KMS-11 (cell line): Measurements from ENCODE around the gene PLGRKT.

Source experiments
- H2AFZ ChIP-seq: fragments of 200-600 bp; sonication (generic); 2 replicates; pipeline ENCODE4 v1.6.1; 2016; ENCODE audit warnings: antibody characterized with exemption, mixed run types, low read depth
- H3K27ac ChIP-seq: fragments of 200-600 bp; sonication (generic); 2 replicates; pipeline ENCODE4 v1.6.1; 2016; ENCODE audit warnings: mild to moderate bottlenecking, mixed run types
- H3K27me3 ChIP-seq: fragments of 200-600 bp; sonication (generic); 2 replicates; pipeline ENCODE4 v1.6.1; 2017; ENCODE audit warnings: mild to moderate bottlenecking, low read depth, mixed run types, moderate library complexity; ENCODE audit not compliant: insufficient read depth
- H3K36me3 ChIP-seq: fragments of 200-600 bp; sonication (generic); 2 replicates; pipeline ENCODE4 v1.6.1; 2017; ENCODE audit warnings: mild to moderate bottlenecking, mixed run types; ENCODE audit not compliant: insufficient read depth
- H3K4me1 ChIP-seq: fragments of 200-600 bp; sonication (generic); 2 replicates; pipeline ENCODE4 v1.6.1; 2016; ENCODE audit warnings: mild to moderate bottlenecking, low read depth, mixed run types; ENCODE audit not compliant: poor library complexity, severe bottlenecking
- H3K4me2 ChIP-seq: fragments of 200-600 bp; sonication (generic); 2 replicates; pipeline ENCODE4 v1.7.0; 2016; ENCODE audit warnings: mild to moderate bottlenecking, mixed run types
- H3K4me3 ChIP-seq: fragments of 200-600 bp; sonication (generic); IDR thresholded peaks from 2 replicates; pipeline ENCODE4 v1.6.1; 2017; ENCODE audit warnings: low read depth, low read length, mixed read lengths; ENCODE audit not compliant: insufficient read depth
- H3K79me2 ChIP-seq: fragments of 200-600 bp; sonication (generic); 2 replicates; pipeline ENCODE4 v1.6.1; 2016; ENCODE audit warnings: low read depth, mixed run types; ENCODE audit not compliant: insufficient read depth
- H3K9ac ChIP-seq: fragments of 200-600 bp; sonication (generic); 2 replicates; pipeline ENCODE4 v1.6.1; 2016; ENCODE audit warnings: mild to moderate bottlenecking, mixed run types
- H4K20me1 ChIP-seq: fragments of 200-600 bp; sonication (generic); 2 replicates; pipeline ENCODE4 v1.6.1; 2016; ENCODE audit warnings: mild to moderate bottlenecking, mixed run types; ENCODE audit not compliant: insufficient read depth
- TF ChIP-seq, protein P1 (sequence below): fragments of 200-600 bp; sonication (generic); conservative IDR thresholded peaks from 2 replicates; pipeline ENCODE4 v1.6.1; 2017; ENCODE audit warnings: low read depth, mild to moderate bottlenecking, antibody characterized with exemption, low read length, moderate library complexity, mixed read lengths

Gene PLGRKT

DNA sequence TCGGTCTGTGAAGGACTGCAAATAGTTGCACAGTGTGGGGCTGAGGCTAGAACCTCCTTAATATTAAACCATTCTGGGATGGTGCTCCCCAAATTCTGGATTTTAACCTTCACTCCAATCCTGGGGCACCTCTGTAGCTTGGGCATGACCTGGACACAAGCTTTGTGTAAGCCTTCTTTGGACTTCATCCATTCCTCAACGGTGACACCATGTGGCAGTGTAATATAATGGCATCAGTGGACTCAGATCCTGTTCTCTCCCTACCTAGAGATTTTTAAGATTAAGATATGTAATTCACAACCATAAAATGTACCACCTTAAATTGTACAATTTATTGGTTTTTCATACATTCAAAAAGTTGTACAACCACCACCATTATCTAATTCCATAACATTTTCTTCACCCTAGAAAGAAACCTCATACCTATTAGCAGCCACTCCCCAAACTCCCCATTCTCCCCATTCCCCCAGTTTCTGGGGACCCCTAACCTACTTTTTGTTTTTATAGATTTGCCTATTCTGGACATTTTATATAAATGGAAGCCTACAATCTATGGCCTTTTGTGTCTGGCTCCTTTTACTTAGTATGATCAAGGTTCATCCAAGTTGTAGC lies 4.8 kb upstream of the PLGRKT start:
- Histone ChIP-seq H3K79me2 (no peaks in the 10 kb centered on the region), H2AFZ (no peak overlapping the region), H3K4me2 (no peak overlapping the region), H3K36me3 (no peaks in the 10 kb centered on the region), H3K27me3 (no peaks in the 10 kb centered on the region), H4K20me1 (no peaks in the 10 kb centered on the region), H3K9ac (no peak overlapping the region), H3K27ac (no peak overlapping the region), H3K4me1 (no peaks in the 10 kb centered on the region), H3K4me3 (no peak overlapping the region)
- TF ChIP-seq, protein P1, sequence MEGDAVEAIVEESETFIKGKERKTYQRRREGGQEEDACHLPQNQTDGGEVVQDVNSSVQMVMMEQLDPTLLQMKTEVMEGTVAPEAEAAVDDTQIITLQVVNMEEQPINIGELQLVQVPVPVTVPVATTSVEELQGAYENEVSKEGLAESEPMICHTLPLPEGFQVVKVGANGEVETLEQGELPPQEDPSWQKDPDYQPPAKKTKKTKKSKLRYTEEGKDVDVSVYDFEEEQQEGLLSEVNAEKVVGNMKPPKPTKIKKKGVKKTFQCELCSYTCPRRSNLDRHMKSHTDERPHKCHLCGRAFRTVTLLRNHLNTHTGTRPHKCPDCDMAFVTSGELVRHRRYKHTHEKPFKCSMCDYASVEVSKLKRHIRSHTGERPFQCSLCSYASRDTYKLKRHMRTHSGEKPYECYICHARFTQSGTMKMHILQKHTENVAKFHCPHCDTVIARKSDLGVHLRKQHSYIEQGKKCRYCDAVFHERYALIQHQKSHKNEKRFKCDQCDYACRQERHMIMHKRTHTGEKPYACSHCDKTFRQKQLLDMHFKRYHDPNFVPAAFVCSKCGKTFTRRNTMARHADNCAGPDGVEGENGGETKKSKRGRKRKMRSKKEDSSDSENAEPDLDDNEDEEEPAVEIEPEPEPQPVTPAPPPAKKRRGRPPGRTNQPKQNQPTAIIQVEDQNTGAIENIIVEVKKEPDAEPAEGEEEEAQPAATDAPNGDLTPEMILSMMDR, result peak; percentile 66

DNA sequence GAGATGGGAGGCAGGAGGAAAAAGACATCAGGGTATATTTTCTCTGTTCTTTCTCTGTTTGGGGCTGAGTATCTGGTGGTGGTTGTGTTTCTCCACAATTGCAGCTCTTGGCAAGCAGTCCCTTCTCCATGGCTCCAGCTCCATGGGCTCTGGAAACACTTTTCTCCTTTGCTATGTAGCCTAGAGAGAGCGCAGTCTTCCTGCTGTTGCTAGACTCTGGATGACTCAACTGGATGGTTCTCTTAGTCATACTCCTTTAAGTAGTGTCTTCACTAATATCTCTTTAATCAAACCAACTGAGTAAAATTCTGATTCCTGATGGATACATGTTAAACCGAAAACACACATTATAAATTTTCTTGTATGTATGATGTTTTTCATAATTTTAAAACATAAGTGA lies 3.3 kb upstream of the PLGRKT start:
- H3K79me2 ChIP-seq, result no peaks in the 10 kb centered on the region
- no peak overlapping the region for H3K27ac ChIP-seq
- no peaks in the 10 kb centered on the region for H3K27me3 ChIP-seq
- H3K9ac ChIP-seq, result no peak overlapping the region
- H3K4me2 ChIP-seq, result no peak overlapping the region
- H3K4me1 ChIP-seq, result peaks cover 10% of the 10 kb centered on the region
- no peak overlapping the region for H3K4me3 ChIP-seq
- H4K20me1 ChIP-seq, result no peaks in the 10 kb centered on the region
- H3K36me3 ChIP-seq, result no peaks in the 10 kb centered on the region
- H2AFZ ChIP-seq, result no peak overlapping the region
- TF ChIP-seq, protein P1, result no peak

DNA sequence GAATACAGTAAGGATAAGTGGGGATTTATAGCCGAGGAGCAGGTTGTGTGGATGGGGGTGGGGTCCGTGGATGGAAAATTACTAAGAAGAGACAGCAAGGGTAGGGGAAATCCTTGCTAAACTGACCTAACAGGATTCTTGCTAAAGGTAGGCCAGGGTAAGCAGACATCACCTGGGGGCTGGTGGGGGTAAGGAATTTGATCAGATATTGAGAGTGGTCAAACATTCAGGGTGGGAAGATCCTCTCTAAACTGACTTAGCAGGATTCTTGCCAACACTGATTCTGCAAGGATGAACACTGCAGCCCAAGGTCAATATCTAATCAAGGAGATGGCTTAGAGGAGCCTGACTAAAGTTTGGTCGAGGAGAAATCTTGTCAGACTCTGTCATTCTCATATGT lies 2.7 kb upstream of the PLGRKT start:
- no peak overlapping the region for H2AFZ ChIP-seq
- H3K4me2 ChIP-seq, result no peak overlapping the region
- no peaks in the 10 kb centered on the region for H4K20me1 ChIP-seq
- TF ChIP-seq, protein P1, result no peak
- no peaks in the 10 kb centered on the region for H3K36me3 ChIP-seq
- no peak overlapping the region for H3K4me3 ChIP-seq
- no peaks in the 10 kb centered on the region for H3K27me3 ChIP-seq
- no peak overlapping the region for H3K27ac ChIP-seq
- H3K9ac ChIP-seq, result no peak overlapping the region
- no peaks in the 10 kb centered on the region for H3K79me2 ChIP-seq
- peaks cover 10% of the 10 kb centered on the region for H3K4me1 ChIP-seq

DNA sequence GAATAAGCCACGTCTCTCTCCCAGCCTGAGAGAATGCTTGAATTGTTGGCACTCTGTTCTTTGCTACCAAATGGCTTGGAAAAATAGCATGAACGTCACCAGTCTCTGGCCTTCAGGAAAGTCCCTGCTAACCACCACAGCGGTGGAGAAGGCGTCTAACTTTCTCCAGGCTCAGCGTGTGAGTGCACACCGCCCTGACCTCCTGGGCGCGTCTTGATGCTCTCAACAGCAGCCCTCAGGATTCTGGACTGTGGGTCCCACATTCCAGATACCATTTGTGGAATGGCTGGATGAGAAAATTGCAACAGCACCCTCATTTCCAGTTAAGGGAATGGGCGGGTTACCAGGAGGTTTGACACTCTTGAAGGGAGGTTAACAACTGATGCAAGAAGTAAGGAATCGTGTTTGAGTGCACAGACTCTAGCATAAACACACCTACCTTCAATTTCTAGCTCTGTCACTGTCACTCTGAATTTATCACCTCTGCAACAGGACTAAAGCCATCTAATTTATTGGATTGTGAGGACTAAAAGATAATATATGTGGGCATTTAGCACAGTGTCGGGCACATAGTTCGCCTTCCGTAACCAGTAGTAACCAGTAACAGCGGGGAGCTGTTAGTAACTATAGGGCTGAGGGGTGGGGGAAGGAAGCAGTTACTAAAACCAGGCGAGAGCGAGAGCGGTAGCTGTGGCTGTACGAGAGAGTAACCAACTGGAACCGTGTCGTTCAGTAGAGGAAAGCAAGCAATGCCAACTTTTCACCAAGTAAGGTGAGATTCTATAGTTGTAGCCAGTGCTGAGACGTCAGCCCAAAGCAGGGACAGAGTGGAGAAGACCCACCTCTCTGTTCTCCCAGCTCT lies 807 bp upstream of the PLGRKT start:
- H3K27ac ChIP-seq, result peak overlapping the region; percentile 99
- TF ChIP-seq, protein P1, result no peak
- H3K4me3 ChIP-seq, result no peak overlapping the region

More for the DNA sequence above, 807 bp upstream of the PLGRKT start:
- no peaks in the 10 kb centered on the region for H3K79me2 ChIP-seq
- H3K27me3 ChIP-seq, result no peaks in the 10 kb centered on the region
- peak overlapping the region; percentile 95 for H3K4me2 ChIP-seq
- H2AFZ ChIP-seq, result peak overlapping the region; percentile 92
- no peaks in the 10 kb centered on the region for H4K20me1 ChIP-seq
- H3K9ac ChIP-seq, result peak overlapping the region; percentile 96
- H3K4me1 ChIP-seq, result peaks cover 10% of the 10 kb centered on the region
- H3K36me3 ChIP-seq, result no peaks in the 10 kb centered on the region
